ENCODE measurements around the gene TF.
"Not testable (repeated sequence)": the region's sequence is repeated elsewhere in the genome, so short reads cannot be mapped to it uniquely, and the experiment has no call there.

Gene TF

GRCh38 chr3:133767607-133768006, 21.4 kb downstream of the TF start:
- DNase-seq (ENCODE audit: low read depth) = no peak

- no peak for DNase-seq (ENCODE audit: low read depth)
These were observed 23.3 kb downstream of the TF start for GRCh38 chr3:133769536-133769935.

GRCh38 chr3:133773732-133774131, 27.5 kb downstream of the TF start:
- DNase-seq (ENCODE audit: low read depth) = no peak

- DNase-seq (ENCODE audit: low read depth) = no peak
These were observed 29.1 kb downstream of the TF start for GRCh38 chr3:133775309-133775708.

GRCh38 chr3:133775835-133776234, 29.6 kb downstream of the TF start:
- no peak for DNase-seq (ENCODE audit: low read depth)

GRCh38 chr3:133776794-133777438, 30.7 kb downstream of the TF start:
- DNase-seq (ENCODE audit: low read depth) = no peak

GRCh38 chr3:133777807-133778568, 31.8 kb downstream of the TF start:
- no peak for DNase-seq (ENCODE audit: low read depth)

- DNase-seq (ENCODE audit: low read depth) = no peak
These were observed 33.5 kb downstream of the TF start for GRCh38 chr3:133779626-133780203.

GRCh38 chr3:133780756-133781155, 34.6 kb downstream of the TF start:
- not testable (repeated sequence) for DNase-seq (ENCODE audit: low read depth)

- no peak for DNase-seq (ENCODE audit: low read depth)
These were observed 35.4 kb downstream of the TF start for GRCh38 chr3:133781570-133781969.

- DNase-seq (ENCODE audit: low read depth) = no peak
These were observed 36.3 kb downstream of the TF start for GRCh38 chr3:133782454-133782853.

- DNase-seq (ENCODE audit: low read depth) = no peak
These were observed 37.6 kb downstream of the TF start for GRCh38 chr3:133783762-133784161.

- DNase-seq (ENCODE audit: low read depth) = no peak
These were observed 41.8 kb downstream of the TF start for GRCh38 chr3:133788024-133788423.

GRCh38 chr3:133792171-133792763, 46.1 kb downstream of the TF start:
- DNase-seq (ENCODE audit: low read depth) = peak; percentile 55

GRCh38 chr3:133797396-133798105, 51.4 kb downstream of the TF start:
- DNase-seq (ENCODE audit: low read depth) = no peak

GRCh38 chr3:133799794-133800585, 53.8 kb downstream of the TF start:
- DNase-seq (ENCODE audit: low read depth) = peak; percentile 39

GRCh38 chr3:133803469-133803868, 57.3 kb downstream of the TF start:
- DNase-seq (ENCODE audit: low read depth) = no peak

- no peak for DNase-seq (ENCODE audit: low read depth)
These were observed 58.7 kb downstream of the TF start for GRCh38 chr3:133804896-133805295.

GRCh38 chr3:133805384-133805701, 59.1 kb downstream of the TF start:
- no peak for DNase-seq (ENCODE audit: low read depth)

- peak; percentile 95 for DNase-seq (ENCODE audit: low read depth)
These were observed 59.7 kb downstream of the TF start, which contains the start of gene SRPRB for GRCh38 chr3:133805702-133806475. SRPRB (plus strand) TSS chr3:133805815; CDS start chr3:133805849, 34 bp downstream.

- DNase-seq (ENCODE audit: low read depth) = no peak
These were observed 66.7 kb downstream of the TF start for GRCh38 chr3:133812872-133813271.

Data from ELR (cell line).